ENCODE results near the gene ARHGEF6. TPM values are rescaled to one million over a fixed set of nuclear protein-coding genes. Genes with fewer than 3 reads are reported as not detected.

Gene ARHGEF6
- total and polyA plus RNA-seq, 2 experiments from 2014 or later = 2.5 to 6.0 TPM

DNA sequence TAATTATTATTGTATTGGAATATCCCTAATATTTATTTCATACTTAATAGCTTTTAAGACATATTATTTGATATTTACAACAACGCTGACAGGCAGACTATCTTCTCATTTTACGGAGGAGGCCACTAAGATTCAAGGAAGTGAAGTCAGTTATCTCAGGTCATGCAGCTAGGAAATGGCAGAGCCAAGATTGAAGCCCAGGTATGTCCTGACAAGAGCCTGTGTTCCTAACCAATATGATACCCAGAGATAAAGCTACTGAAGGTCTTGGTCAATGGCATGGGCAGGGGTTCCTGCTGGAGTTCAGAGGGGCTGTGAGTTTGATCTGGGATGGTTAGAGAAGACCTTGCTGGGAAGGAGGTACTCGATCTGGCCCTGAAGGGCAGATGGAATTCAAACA lies 47.1 kb downstream of the ARHGEF6 start:
- Mint-ChIP-seq H3K27ac (no peak overlapping the region), H3K4me3 (no peak overlapping the region), H3K27me3 (ENCODE audit: insufficient read depth, low read depth, poor library complexity) (no peaks in the 10 kb centered on the region), H3K36me3 (ENCODE audit: low read depth) (no peaks in the 10 kb centered on the region), H3K4me1 (no peaks in the 10 kb centered on the region), H3K9me3 (no peaks in the 10 kb centered on the region)
- Histone ChIP-seq H3K79me2 (replicated peaks; ENCODE audit: insufficient read depth) (no peaks in the 10 kb centered on the region), H3K27me3 (ENCODE audit: insufficient read depth) (no peaks in the 10 kb centered on the region), H2AFZ (no peak overlapping the region), H3K4me2 (no peak overlapping the region), H3K36me3 (ENCODE audit: insufficient read depth) (no peaks in the 10 kb centered on the region), H4K20me1 (replicated peaks; ENCODE audit: insufficient read depth) (no peaks in the 10 kb centered on the region), H3F3A (replicated peaks; ENCODE audit: low read depth) (no peaks in the 10 kb centered on the region), H3K27ac (ENCODE audit: low read depth) (no peak overlapping the region), H3K4me1 (ENCODE audit: insufficient read depth) (no peaks in the 10 kb centered on the region), H3K9me2 (ENCODE audit: insufficient read depth) (no peaks in the 10 kb centered on the region), H3K4me3 (no peak overlapping the region)
- no peak for DNase-seq (ENCODE audit: low spot score)
- no peak for TF ChIP-seq STAT1 (IDR thresholded peaks at IDR 0.05; ENCODE audit: unreplicated experiment)
- TF ChIP-seq EZH2 (IDR thresholded peaks at IDR 0.05; ENCODE audit: low read depth, unreplicated experiment) = no peak
- TF ChIP-seq JUNB (IDR thresholded peaks at IDR 0.05; ENCODE audit: unreplicated experiment) = no peak
- TF ChIP-seq ZNF114 (CRISPR knock-in tag; IDR thresholded peaks at IDR 0.05) = no peak
- TF ChIP-seq, protein P1, sequence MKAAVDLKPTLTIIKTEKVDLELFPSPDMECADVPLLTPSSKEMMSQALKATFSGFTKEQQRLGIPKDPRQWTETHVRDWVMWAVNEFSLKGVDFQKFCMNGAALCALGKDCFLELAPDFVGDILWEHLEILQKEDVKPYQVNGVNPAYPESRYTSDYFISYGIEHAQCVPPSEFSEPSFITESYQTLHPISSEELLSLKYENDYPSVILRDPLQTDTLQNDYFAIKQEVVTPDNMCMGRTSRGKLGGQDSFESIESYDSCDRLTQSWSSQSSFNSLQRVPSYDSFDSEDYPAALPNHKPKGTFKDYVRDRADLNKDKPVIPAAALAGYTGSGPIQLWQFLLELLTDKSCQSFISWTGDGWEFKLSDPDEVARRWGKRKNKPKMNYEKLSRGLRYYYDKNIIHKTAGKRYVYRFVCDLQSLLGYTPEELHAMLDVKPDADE (IDR thresholded peaks at IDR 0.05) = no peak
- TF ChIP-seq, protein P2, sequence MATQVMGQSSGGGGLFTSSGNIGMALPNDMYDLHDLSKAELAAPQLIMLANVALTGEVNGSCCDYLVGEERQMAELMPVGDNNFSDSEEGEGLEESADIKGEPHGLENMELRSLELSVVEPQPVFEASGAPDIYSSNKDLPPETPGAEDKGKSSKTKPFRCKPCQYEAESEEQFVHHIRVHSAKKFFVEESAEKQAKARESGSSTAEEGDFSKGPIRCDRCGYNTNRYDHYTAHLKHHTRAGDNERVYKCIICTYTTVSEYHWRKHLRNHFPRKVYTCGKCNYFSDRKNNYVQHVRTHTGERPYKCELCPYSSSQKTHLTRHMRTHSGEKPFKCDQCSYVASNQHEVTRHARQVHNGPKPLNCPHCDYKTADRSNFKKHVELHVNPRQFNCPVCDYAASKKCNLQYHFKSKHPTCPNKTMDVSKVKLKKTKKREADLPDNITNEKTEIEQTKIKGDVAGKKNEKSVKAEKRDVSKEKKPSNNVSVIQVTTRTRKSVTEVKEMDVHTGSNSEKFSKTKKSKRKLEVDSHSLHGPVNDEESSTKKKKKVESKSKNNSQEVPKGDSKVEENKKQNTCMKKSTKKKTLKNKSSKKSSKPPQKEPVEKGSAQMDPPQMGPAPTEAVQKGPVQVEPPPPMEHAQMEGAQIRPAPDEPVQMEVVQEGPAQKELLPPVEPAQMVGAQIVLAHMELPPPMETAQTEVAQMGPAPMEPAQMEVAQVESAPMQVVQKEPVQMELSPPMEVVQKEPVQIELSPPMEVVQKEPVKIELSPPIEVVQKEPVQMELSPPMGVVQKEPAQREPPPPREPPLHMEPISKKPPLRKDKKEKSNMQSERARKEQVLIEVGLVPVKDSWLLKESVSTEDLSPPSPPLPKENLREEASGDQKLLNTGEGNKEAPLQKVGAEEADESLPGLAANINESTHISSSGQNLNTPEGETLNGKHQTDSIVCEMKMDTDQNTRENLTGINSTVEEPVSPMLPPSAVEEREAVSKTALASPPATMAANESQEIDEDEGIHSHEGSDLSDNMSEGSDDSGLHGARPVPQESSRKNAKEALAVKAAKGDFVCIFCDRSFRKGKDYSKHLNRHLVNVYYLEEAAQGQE (IDR thresholded peaks at IDR 0.05; ENCODE audit: unreplicated experiment) = no peak
- TF ChIP-seq POLR2AphosphoS5 (IDR thresholded peaks at IDR 0.05; ENCODE audit: low read depth) = no peak
- TF ChIP-seq, protein P3, sequence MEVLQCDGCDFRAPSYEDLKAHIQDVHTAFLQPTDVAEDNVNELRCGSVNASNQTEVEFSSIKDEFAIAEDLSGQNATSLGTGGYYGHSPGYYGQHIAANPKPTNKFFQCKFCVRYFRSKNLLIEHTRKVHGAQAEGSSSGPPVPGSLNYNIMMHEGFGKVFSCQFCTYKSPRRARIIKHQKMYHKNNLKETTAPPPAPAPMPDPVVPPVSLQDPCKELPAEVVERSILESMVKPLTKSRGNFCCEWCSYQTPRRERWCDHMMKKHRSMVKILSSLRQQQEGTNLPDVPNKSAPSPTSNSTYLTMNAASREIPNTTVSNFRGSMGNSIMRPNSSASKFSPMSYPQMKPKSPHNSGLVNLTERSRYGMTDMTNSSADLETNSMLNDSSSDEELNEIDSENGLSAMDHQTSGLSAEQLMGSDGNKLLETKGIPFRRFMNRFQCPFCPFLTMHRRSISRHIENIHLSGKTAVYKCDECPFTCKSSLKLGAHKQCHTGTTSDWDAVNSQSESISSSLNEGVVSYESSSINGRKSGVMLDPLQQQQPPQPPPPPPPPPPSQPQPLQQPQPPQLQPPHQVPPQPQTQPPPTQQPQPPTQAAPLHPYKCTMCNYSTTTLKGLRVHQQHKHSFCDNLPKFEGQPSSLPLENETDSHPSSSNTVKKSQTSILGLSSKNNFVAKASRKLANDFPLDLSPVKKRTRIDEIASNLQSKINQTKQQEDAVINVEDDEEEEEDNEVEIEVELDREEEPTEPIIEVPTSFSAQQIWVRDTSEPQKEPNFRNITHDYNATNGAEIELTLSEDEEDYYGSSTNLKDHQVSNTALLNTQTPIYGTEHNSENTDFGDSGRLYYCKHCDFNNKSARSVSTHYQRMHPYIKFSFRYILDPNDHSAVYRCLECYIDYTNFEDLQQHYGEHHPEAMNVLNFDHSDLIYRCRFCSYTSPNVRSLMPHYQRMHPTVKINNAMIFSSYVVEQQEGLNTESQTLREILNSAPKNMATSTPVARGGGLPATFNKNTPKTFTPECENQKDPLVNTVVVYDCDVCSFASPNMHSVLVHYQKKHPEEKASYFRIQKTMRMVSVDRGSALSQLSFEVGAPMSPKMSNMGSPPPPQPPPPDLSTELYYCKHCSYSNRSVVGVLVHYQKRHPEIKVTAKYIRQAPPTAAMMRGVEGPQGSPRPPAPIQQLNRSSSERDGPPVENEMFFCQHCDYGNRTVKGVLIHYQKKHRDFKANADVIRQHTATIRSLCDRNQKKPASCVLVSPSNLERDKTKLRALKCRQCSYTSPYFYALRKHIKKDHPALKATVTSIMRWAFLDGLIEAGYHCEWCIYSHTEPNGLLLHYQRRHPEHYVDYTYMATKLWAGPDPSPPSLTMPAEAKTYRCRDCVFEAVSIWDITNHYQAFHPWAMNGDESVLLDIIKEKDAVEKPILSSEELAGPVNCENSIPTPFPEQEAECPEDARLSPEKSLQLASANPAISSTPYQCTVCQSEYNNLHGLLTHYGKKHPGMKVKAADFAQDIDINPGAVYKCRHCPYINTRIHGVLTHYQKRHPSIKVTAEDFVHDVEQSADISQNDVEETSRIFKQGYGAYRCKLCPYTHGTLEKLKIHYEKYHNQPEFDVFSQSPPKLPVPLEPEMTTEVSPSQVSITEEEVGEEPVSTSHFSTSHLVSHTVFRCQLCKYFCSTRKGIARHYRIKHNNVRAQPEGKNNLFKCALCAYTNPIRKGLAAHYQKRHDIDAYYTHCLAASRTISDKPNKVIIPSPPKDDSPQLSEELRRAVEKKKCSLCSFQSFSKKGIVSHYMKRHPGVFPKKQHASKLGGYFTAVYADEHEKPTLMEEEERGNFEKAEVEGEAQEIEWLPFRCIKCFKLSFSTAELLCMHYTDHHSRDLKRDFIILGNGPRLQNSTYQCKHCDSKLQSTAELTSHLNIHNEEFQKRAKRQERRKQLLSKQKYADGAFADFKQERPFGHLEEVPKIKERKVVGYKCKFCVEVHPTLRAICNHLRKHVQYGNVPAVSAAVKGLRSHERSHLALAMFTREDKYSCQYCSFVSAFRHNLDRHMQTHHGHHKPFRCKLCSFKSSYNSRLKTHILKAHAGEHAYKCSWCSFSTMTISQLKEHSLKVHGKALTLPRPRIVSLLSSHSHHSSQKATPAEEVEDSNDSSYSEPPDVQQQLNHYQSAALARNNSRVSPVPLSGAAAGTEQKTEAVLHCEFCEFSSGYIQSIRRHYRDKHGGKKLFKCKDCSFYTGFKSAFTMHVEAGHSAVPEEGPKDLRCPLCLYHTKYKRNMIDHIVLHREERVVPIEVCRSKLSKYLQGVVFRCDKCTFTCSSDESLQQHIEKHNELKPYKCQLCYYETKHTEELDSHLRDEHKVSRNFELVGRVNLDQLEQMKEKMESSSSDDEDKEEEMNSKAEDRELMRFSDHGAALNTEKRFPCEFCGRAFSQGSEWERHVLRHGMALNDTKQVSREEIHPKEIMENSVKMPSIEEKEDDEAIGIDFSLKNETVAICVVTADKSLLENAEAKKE (CRISPR knock-in tag; IDR thresholded peaks at IDR 0.05) = no peak
- ATAC-seq = no peak

Data from GM23338 (cell line).